Coronary artery (tissue), 2 donors: ENCODE results near the gene STAB2.

ENCODE experiments used
- DNase-seq: peaks from one replicate; pipeline ENCODE4 v3.0.0-alpha.2; 2017; ENCODE audit warnings: low spot score
- H3K27ac ChIP-seq, 2 donors: fragments of 200-600 bp; sonication (generic); one replicate each; pipeline ENCODE4 v1.5.1; 2016 to 2019
- H3K4me3 ChIP-seq: fragments of 200-600 bp; sonication (generic); 2 replicates; pipeline ENCODE4 v1.5.1; 2016; ENCODE audit warnings: mild to moderate bottlenecking, moderate library complexity
- CTCF ChIP-seq: fragments of 200-600 bp; sonication (generic); IDR thresholded peaks from one replicate; pipeline ENCODE4 v1.5.1; 2019; ENCODE audit warnings: antibody characterized with exemption

The STAB2 gene

DNA sequence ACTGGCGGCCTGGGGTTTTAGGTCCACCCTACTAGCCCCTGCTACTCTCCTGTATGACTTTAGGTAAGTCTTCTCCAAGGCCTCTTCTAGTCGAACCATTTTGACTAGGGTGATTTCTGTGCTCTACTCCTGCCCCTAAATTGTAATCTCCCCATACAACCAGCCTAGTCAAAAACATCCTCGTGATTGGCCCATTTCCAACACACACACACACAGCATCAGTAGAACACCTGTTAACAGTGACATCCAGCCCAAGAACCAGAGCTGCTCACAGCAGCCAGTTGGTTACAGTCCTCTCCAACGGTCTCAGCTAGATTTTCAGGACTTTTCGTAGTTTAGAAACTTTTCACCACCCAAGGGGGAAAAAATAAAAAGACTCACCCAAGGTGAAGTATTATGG lies 223.0 kb downstream of the STAB2 start:
- H3K27ac ChIP-seq: no peak overlapping the region
- no peak for DNase-seq
- no peak for TF ChIP-seq CTCF

DNA sequence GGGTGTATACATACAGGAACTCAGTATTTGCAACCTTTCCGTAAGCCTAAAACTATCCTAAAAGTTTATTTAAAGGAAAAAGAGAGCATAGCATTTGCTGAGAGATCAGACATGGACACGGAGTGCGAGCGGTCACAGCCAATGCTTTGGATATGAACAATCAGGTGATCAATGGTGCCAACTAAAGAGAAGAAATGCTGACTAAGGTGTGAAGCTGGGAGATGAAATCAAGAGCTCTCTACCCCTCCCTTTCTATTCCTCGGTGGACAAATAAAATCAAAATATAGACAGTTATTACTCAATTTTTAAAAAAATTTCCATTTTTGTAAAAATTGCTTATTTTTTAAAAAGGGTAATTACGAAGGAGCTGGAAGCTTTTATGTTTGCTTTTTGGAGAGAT lies 224.7 kb downstream of the STAB2 start:
- Histone ChIP-seq H3K27ac (no peak overlapping the region), H3K4me3 (no peak overlapping the region)
- no peak for DNase-seq
- no peak for TF ChIP-seq CTCF

More for the DNA sequence above, 223.0 kb downstream of the STAB2 start:
- no peak overlapping the region for H3K4me3 ChIP-seq

DNA sequence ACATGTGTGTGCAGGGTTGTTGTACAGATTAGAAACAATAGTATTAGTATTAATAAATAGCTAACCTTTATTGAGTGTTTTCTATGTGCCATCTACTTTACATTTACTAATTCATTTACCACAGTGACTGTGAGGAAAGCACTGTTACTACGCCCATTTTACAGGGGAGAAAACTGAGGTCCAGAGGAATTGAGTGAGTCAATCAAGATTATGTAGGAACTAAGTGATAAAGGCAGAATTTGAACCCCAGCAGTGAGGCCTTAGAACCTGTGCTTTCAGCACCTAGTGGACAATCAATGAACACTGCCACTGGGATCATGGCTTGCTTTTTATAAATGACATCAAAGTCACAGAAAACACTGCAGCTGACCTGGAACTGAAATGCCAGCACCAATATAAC lies 225.7 kb downstream of the STAB2 start:
- TF ChIP-seq CTCF: no peak
- DNase-seq: no peak
- H3K4me3 ChIP-seq: no peak overlapping the region

GRCh38 chr12:103813426-103813825 lies 226.4 kb downstream of the STAB2 start:
- no peak for DNase-seq
- Histone ChIP-seq H3K4me3 (no peak overlapping the region), H3K27ac (no peak overlapping the region)
- no peak for TF ChIP-seq CTCF

More for the DNA sequence above, 225.7 kb downstream of the STAB2 start:
- H3K27ac ChIP-seq: no peak overlapping the region

GRCh38 chr12:103813949-103814348 lies 226.9 kb downstream of the STAB2 start:
- Histone ChIP-seq H3K27ac (peak overlapping the region in 1 of 2 donors; percentile 38), H3K4me3 (no peak overlapping the region)
- no peak for DNase-seq
- TF ChIP-seq CTCF: no peak

GRCh38 chr12:103814436-103814835 lies 227.4 kb downstream of the STAB2 start:
- peak overlapping the region in 1 of 2 donors; percentile 38 for H3K27ac ChIP-seq
- DNase-seq: no peak
- no peak for TF ChIP-seq CTCF
- no peak overlapping the region for H3K4me3 ChIP-seq
